Measurements from ENCODE around the gene RHEB.

DNA sequence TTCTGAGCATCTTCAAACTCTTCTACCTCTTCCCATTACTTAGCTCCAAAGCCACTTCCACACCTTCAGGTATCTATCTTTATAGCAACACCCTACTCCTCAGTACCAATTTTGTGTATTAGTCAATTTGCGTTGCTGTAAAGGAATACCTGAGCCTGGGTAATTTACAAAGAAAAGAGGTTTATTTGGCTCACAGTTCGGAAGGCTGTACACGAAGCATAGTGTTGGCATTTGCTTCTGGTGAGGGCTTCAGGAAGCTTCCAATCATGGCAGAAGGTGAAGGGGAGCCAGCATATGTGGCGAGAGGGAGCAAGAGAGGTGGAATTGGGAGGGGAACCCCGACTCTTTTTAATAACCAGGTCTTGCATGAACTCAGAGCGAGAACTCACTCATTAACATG, 62.2 kb downstream of the RHEB start:
- TF ChIP-seq, protein P1, sequence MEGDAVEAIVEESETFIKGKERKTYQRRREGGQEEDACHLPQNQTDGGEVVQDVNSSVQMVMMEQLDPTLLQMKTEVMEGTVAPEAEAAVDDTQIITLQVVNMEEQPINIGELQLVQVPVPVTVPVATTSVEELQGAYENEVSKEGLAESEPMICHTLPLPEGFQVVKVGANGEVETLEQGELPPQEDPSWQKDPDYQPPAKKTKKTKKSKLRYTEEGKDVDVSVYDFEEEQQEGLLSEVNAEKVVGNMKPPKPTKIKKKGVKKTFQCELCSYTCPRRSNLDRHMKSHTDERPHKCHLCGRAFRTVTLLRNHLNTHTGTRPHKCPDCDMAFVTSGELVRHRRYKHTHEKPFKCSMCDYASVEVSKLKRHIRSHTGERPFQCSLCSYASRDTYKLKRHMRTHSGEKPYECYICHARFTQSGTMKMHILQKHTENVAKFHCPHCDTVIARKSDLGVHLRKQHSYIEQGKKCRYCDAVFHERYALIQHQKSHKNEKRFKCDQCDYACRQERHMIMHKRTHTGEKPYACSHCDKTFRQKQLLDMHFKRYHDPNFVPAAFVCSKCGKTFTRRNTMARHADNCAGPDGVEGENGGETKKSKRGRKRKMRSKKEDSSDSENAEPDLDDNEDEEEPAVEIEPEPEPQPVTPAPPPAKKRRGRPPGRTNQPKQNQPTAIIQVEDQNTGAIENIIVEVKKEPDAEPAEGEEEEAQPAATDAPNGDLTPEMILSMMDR (IDR thresholded peaks at IDR 0.05), result no peak
- TF ChIP-seq, protein P2, sequence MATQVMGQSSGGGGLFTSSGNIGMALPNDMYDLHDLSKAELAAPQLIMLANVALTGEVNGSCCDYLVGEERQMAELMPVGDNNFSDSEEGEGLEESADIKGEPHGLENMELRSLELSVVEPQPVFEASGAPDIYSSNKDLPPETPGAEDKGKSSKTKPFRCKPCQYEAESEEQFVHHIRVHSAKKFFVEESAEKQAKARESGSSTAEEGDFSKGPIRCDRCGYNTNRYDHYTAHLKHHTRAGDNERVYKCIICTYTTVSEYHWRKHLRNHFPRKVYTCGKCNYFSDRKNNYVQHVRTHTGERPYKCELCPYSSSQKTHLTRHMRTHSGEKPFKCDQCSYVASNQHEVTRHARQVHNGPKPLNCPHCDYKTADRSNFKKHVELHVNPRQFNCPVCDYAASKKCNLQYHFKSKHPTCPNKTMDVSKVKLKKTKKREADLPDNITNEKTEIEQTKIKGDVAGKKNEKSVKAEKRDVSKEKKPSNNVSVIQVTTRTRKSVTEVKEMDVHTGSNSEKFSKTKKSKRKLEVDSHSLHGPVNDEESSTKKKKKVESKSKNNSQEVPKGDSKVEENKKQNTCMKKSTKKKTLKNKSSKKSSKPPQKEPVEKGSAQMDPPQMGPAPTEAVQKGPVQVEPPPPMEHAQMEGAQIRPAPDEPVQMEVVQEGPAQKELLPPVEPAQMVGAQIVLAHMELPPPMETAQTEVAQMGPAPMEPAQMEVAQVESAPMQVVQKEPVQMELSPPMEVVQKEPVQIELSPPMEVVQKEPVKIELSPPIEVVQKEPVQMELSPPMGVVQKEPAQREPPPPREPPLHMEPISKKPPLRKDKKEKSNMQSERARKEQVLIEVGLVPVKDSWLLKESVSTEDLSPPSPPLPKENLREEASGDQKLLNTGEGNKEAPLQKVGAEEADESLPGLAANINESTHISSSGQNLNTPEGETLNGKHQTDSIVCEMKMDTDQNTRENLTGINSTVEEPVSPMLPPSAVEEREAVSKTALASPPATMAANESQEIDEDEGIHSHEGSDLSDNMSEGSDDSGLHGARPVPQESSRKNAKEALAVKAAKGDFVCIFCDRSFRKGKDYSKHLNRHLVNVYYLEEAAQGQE (IDR thresholded peaks at IDR 0.05; ENCODE audit: low read depth, low read length), result no peak
- TF ChIP-seq GATA2 (CRISPR knock-in tag; IDR thresholded peaks at IDR 0.05) (no peak), RFX5 (IDR thresholded peaks at IDR 0.05; ENCODE audit: low read length) (no peak), POLR2AphosphoS5 (IDR thresholded peaks at IDR 0.05; ENCODE audit: low read depth, low read length) (no peak)
- TF ChIP-seq, protein P3, sequence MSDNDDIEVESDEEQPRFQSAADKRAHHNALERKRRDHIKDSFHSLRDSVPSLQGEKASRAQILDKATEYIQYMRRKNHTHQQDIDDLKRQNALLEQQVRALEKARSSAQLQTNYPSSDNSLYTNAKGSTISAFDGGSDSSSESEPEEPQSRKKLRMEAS (IDR thresholded peaks at IDR 0.05; ENCODE audit: low read depth), result no peak
- TF ChIP-seq, protein P4, sequence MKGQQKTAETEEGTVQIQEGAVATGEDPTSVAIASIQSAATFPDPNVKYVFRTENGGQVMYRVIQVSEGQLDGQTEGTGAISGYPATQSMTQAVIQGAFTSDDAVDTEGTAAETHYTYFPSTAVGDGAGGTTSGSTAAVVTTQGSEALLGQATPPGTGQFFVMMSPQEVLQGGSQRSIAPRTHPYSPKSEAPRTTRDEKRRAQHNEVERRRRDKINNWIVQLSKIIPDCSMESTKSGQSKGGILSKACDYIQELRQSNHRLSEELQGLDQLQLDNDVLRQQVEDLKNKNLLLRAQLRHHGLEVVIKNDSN (IDR thresholded peaks at IDR 0.05; ENCODE audit: borderline replicate concordance, low read depth), result no peak
- TF ChIP-seq, protein P5, sequence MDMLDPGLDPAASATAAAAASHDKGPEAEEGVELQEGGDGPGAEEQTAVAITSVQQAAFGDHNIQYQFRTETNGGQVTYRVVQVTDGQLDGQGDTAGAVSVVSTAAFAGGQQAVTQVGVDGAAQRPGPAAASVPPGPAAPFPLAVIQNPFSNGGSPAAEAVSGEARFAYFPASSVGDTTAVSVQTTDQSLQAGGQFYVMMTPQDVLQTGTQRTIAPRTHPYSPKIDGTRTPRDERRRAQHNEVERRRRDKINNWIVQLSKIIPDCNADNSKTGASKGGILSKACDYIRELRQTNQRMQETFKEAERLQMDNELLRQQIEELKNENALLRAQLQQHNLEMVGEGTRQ (IDR thresholded peaks at IDR 0.05; ENCODE audit: borderline replicate concordance, low read depth, low read length), result no peak
